IMR-90 (cell line): Measurements from ENCODE around the gene DCN. TPM values are rescaled to one million over a fixed set of nuclear protein-coding genes. Genes with fewer than 3 reads are reported as not detected.

Experiments used
- ATAC-seq: fragments of 200-7000 bp; cut with Tn5 transposase; 2 replicates; pipeline ENCODE4 v1.9.1; 2020; ENCODE audit warnings: low read depth, mild to moderate bottlenecking, moderate library complexity
- BruUV-seq: library from RNA; stranded (reverse); fragments of 400-500 nt; replicated peaks from 2 replicates; lab custom pipeline; 2021; lab: Mats Ljungman, UMichigan
- CTCF ChIA-PET: fragments of 300-600 bp; formaldehyde crosslinking; extraction: SDS; loops from one replicate; lab custom pipeline; 2021; ENCODE audit warnings: antibody characterized with exemption; lab: Yijun Ruan, JAX
- POLR2A ChIA-PET: fragments of 300-600 bp; sonication (Branson Sonifier 250); formaldehyde crosslinking; loops from one replicate; lab custom pipeline; 2022; ENCODE audit warnings: antibody characterized with exemption; ENCODE audit not compliant: unreplicated experiment; lab: Charles Lee
- DNase-seq: peaks from one replicate; pipeline ENCODE4 v3.0.0; 2013
- H2AFZ ChIP-seq: replicated peaks from 2 replicates; pipeline ENCODE3; 2013; ENCODE audit warnings: low read length, mild to moderate bottlenecking; ENCODE audit not compliant: poor library complexity
- H2AK5ac ChIP-seq: 2 replicates; pipeline ENCODE4 v1.6.1; 2013; ENCODE audit warnings: low read depth, low read length, inconsistent platforms
- H2AK9ac ChIP-seq: replicated peaks from 2 replicates; pipeline ENCODE3; 2013; ENCODE audit warnings: mild to moderate bottlenecking, low read depth, low read length, moderate library complexity; ENCODE audit not compliant: poor library complexity
- H2BK120ac ChIP-seq: 2 replicates; pipeline ENCODE4 v1.6.1; 2013; ENCODE audit warnings: low read depth, low read length, inconsistent platforms
- H2BK15ac ChIP-seq: 3 replicates; pipeline ENCODE4 v1.6.1; 2013; ENCODE audit warnings: low read depth, low read length, inconsistent platforms
- H2BK20ac ChIP-seq: 2 replicates; pipeline ENCODE4 v1.6.1; 2013; ENCODE audit warnings: low read depth, mild to moderate bottlenecking, inconsistent platforms, low read length, moderate library complexity
- H2BK5ac ChIP-seq: 2 replicates; pipeline ENCODE4 v1.6.1; 2013; ENCODE audit warnings: mild to moderate bottlenecking, low read depth, low read length, inconsistent platforms; ENCODE audit not compliant: poor library complexity, severe bottlenecking
- H3K14ac ChIP-seq: replicated peaks from 2 replicates; pipeline ENCODE4 v1.6.1; 2013; ENCODE audit warnings: low read depth, low read length, inconsistent platforms
- H3K18ac ChIP-seq: 2 replicates; pipeline ENCODE4 v1.6.1; 2013; ENCODE audit warnings: low read depth, low read length, control low read depth
- H3K23ac ChIP-seq: 2 replicates; pipeline ENCODE4 v1.6.1; 2013; ENCODE audit warnings: low read depth, low read length, inconsistent platforms
- H3K27ac ChIP-seq: 2 replicates; pipeline ENCODE4 v1.5.1; 2013; ENCODE audit warnings: mild to moderate bottlenecking, control low read depth, low read length; ENCODE audit not compliant: insufficient read depth
- H3K27me3 ChIP-seq: 2 replicates; pipeline ENCODE4 v1.6.1; 2013; ENCODE audit warnings: low read length; ENCODE audit not compliant: control insufficient read depth, insufficient read depth
- H3K36me3 ChIP-seq: 2 replicates; pipeline ENCODE4 v1.6.1; 2013; ENCODE audit warnings: low read length, mixed read lengths; ENCODE audit not compliant: control insufficient read depth, insufficient read depth
- H3K4ac ChIP-seq: 2 replicates; pipeline ENCODE4 v1.6.1; 2013; ENCODE audit warnings: low read depth, low read length, inconsistent platforms
- H3K4me1 ChIP-seq: 2 replicates; pipeline ENCODE4 v1.6.1; 2013; ENCODE audit warnings: low read length, mixed read lengths; ENCODE audit not compliant: control insufficient read depth, insufficient read depth
- H3K4me2 ChIP-seq: 2 replicates; pipeline ENCODE4 v1.6.1; 2013; ENCODE audit warnings: low read depth, mild to moderate bottlenecking, control low read depth, low read length, moderate library complexity
- H3K4me3 ChIP-seq: 2 replicates; pipeline ENCODE4 v1.5.1; 2013; ENCODE audit warnings: low read depth, mild to moderate bottlenecking, control low read depth, low read length, moderate library complexity; ENCODE audit not compliant: insufficient read depth
- H3K56ac ChIP-seq: 2 replicates; pipeline ENCODE4 v1.6.1; 2013; ENCODE audit warnings: low read length, inconsistent platforms; ENCODE audit not compliant: insufficient read depth; ENCODE audit errors: extremely low read depth
- H3K79me1 ChIP-seq, 2 experiments: 2 replicates each; pipeline ENCODE4 v1.6.1; 2013; ENCODE audit warnings: low read length in 2 of 2, inconsistent platforms in 1 of 2, low read depth in 1 of 2
- H3K9ac ChIP-seq: 2 replicates; pipeline ENCODE4 v1.6.1; 2013; ENCODE audit warnings: low read depth, low read length, control low read depth
- H3K9me1 ChIP-seq: 2 replicates; pipeline ENCODE4 v1.6.1; 2013; ENCODE audit warnings: low read length, inconsistent platforms; ENCODE audit not compliant: insufficient read depth
- H3K9me3 ChIP-seq: 2 replicates; pipeline ENCODE4 v1.6.1; 2013; ENCODE audit warnings: low read length; ENCODE audit not compliant: control insufficient read depth, insufficient read depth
- H4K20me1 ChIP-seq: 2 replicates; pipeline ENCODE4 v1.6.1; 2013; ENCODE audit warnings: low read length, inconsistent platforms; ENCODE audit not compliant: insufficient read depth
- H4K5ac ChIP-seq: 2 replicates; pipeline ENCODE4 v1.6.1; 2013; ENCODE audit warnings: mild to moderate bottlenecking, low read depth, low read length, control low read depth
- H4K8ac ChIP-seq, 2 experiments: 2 replicates each; pipeline ENCODE4 v1.6.1; 2013; ENCODE audit warnings: low read depth in 2 of 2, low read length in 2 of 2, control low read depth in 1 of 2, inconsistent platforms in 1 of 2
- H4K91ac ChIP-seq: 2 replicates; pipeline ENCODE4 v1.6.1; 2013; ENCODE audit warnings: low read depth, low read length, inconsistent platforms; ENCODE audit not compliant: insufficient read depth
- CEBPB ChIP-seq: IDR thresholded peaks from 2 replicates; pipeline ENCODE4 v1.6.1; 2012; ENCODE audit warnings: low read depth, low read length, improper control_type of control experiment
- dilution Hi-C: fragments of 300-500 bp; cut with HindIII; formaldehyde crosslinking; loops from one replicate; pipeline ENCODE4 v1.14.3; 2018; ENCODE audit warnings: low sequenced_read_pairs; ENCODE audit not compliant: unreplicated experiment
- in situ Hi-C: fragments of 300-500 bp; cut with MboI; formaldehyde crosslinking; loops from 3 replicates; pipeline ENCODE4 v1.14.3; 2019; ENCODE audit warnings: low sequenced_read_pairs, inconsistent platforms, mixed read lengths
- intact Hi-C: fragments of 100-400 bp; cut with micrococcal nuclease; formaldehyde crosslinking; loops from 2 replicates; pipeline ENCODE4 v1.10.0; 2022
- polyA plus RNA-seq, 3 experiments: library from polyadenylated mRNA; depleted of rRNA; stranded (reverse); fragments of >200 nt; gene quantifications; 2 replicates each; pipeline ENCODE4 v1.2.3, GENCODE V29; 2012; ENCODE audit warnings: low replicate concordance in 1 of 3
- total RNA-seq: library from RNA; depleted of rRNA; stranded (reverse); fragments of >200 nt; gene quantifications from 2 replicates; pipeline ENCODE4 v1.2.3, GENCODE V29; 2012

The DCN gene
- total and polyA plus RNA-seq, 2 of the 4 experiments (the other 2 are of a cell fraction): 241 to 965 TPM

DNA sequence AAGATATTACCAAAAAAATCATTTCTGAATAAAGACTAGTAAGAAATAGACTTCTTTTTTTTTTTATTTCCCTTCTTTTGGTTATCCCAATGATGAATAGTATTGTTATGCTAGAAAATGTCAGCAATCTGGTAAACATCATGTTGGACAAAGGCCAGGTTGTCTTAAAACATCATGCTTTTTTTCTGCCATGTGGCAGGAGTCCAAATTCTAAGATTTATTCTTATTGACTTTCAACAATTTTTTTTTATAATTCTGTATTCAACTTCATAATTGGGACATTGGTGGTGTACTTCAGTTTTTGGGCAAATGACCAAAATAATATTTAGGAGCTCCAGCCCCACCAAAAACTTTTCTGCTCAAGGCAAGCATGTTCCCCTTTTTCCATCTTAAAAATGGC, 10.5 kb downstream of the DCN start:
- peaks cover 6% of the 10 kb centered on the region for H3K9me3 ChIP-seq
- no peak overlapping the region for H3K9ac ChIP-seq
- H3K4me1 ChIP-seq: peaks cover 8% of the 10 kb centered on the region
- no peak overlapping the region for H4K91ac ChIP-seq
- no peak overlapping the region for H2BK5ac ChIP-seq
- no peak overlapping the region for H2BK120ac ChIP-seq
- intact Hi-C loops: loop anchor here (2.0 kb wide), 1 partner anchor 61 kb away; the partner anchor contains the start of gene LUM
- in situ Hi-C loops: no loop called here
- H3K4me2 ChIP-seq: no peak overlapping the region
- no peak for ATAC-seq
- H2BK15ac ChIP-seq: no peak overlapping the region
- H3K36me3 ChIP-seq: peaks cover 61% of the 10 kb centered on the region
- no peak overlapping the region for H2AFZ ChIP-seq
- peaks cover 9% of the 10 kb centered on the region; the same call in 1 of the 2 replicates for H4K20me1 ChIP-seq
- peak overlapping the region; percentile 48; the same call in 1 of the 2 replicates for H4K5ac ChIP-seq
- POLR2A ChIA-PET: no interaction called here
- peak overlapping the region; percentile 64 for H3K18ac ChIP-seq
- H3K56ac ChIP-seq: peak overlapping the region; percentile 33; the same call in 1 of the 2 replicates
- H3K27me3 ChIP-seq: no peaks in the 10 kb centered on the region
- peaks cover 5% of the 10 kb centered on the region for H3K9me1 ChIP-seq
- peak overlapping the region; percentile 31; the same call in 1 of the 2 replicates for H3K23ac ChIP-seq
- no peak overlapping the region for H2AK9ac ChIP-seq
- H3K4me3 ChIP-seq: no peak overlapping the region
- dilution Hi-C loops: no loop called here
- H3K27ac ChIP-seq: peak overlapping the region; percentile 49; the same call in 1 of the 2 replicates
- no TSS peak for BruUV-seq
- DNase-seq: no peak
- H3K14ac ChIP-seq: no peak overlapping the region
- CTCF ChIA-PET: no interaction called here
- no peak overlapping the region for H2AK5ac ChIP-seq
- H3K4ac ChIP-seq: no peak overlapping the region
- peaks cover 20 to 48% of the 10 kb centered on the region in 2 experiments for H3K79me1 ChIP-seq
- no peak overlapping the region for H2BK20ac ChIP-seq
- TF ChIP-seq CEBPB: no peak
- H4K8ac ChIP-seq: no peak overlapping the region
